Measurements from ENCODE around the gene BLOC1S2. TPM values are rescaled to one million over a fixed set of nuclear protein-coding genes. Genes with fewer than 3 reads are reported as not detected.

The BLOC1S2 gene
- total and polyA plus RNA-seq, 2 experiments from 2014 or later: 69.0 to 72.8 TPM

DNA sequence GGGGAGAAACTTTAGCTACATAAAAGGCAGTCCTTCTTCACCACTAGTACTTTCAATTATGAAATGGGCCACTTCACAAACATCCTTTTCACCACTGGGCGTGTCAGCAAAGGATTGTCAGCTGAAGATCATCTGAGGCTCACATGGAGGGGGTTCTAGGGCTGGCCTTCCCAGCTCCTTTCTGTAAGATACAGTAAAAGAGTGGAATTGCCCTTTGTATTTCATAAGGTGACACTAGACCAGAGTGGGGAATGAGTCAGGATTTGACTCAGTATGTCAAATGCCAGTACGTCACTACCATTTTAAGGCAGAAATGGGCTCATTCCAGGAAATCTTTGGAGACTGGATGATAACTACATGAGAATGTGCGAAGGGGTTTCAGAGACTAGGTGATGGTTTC, 21.2 kb upstream of the BLOC1S2 start (continued):
- no peak for TF ChIP-seq ZNF114 (CRISPR knock-in tag; IDR thresholded peaks at IDR 0.05)
- no peak for TF ChIP-seq NANOG (IDR thresholded peaks at IDR 0.05; ENCODE audit: borderline replicate concordance)
- TF ChIP-seq, protein P1, sequence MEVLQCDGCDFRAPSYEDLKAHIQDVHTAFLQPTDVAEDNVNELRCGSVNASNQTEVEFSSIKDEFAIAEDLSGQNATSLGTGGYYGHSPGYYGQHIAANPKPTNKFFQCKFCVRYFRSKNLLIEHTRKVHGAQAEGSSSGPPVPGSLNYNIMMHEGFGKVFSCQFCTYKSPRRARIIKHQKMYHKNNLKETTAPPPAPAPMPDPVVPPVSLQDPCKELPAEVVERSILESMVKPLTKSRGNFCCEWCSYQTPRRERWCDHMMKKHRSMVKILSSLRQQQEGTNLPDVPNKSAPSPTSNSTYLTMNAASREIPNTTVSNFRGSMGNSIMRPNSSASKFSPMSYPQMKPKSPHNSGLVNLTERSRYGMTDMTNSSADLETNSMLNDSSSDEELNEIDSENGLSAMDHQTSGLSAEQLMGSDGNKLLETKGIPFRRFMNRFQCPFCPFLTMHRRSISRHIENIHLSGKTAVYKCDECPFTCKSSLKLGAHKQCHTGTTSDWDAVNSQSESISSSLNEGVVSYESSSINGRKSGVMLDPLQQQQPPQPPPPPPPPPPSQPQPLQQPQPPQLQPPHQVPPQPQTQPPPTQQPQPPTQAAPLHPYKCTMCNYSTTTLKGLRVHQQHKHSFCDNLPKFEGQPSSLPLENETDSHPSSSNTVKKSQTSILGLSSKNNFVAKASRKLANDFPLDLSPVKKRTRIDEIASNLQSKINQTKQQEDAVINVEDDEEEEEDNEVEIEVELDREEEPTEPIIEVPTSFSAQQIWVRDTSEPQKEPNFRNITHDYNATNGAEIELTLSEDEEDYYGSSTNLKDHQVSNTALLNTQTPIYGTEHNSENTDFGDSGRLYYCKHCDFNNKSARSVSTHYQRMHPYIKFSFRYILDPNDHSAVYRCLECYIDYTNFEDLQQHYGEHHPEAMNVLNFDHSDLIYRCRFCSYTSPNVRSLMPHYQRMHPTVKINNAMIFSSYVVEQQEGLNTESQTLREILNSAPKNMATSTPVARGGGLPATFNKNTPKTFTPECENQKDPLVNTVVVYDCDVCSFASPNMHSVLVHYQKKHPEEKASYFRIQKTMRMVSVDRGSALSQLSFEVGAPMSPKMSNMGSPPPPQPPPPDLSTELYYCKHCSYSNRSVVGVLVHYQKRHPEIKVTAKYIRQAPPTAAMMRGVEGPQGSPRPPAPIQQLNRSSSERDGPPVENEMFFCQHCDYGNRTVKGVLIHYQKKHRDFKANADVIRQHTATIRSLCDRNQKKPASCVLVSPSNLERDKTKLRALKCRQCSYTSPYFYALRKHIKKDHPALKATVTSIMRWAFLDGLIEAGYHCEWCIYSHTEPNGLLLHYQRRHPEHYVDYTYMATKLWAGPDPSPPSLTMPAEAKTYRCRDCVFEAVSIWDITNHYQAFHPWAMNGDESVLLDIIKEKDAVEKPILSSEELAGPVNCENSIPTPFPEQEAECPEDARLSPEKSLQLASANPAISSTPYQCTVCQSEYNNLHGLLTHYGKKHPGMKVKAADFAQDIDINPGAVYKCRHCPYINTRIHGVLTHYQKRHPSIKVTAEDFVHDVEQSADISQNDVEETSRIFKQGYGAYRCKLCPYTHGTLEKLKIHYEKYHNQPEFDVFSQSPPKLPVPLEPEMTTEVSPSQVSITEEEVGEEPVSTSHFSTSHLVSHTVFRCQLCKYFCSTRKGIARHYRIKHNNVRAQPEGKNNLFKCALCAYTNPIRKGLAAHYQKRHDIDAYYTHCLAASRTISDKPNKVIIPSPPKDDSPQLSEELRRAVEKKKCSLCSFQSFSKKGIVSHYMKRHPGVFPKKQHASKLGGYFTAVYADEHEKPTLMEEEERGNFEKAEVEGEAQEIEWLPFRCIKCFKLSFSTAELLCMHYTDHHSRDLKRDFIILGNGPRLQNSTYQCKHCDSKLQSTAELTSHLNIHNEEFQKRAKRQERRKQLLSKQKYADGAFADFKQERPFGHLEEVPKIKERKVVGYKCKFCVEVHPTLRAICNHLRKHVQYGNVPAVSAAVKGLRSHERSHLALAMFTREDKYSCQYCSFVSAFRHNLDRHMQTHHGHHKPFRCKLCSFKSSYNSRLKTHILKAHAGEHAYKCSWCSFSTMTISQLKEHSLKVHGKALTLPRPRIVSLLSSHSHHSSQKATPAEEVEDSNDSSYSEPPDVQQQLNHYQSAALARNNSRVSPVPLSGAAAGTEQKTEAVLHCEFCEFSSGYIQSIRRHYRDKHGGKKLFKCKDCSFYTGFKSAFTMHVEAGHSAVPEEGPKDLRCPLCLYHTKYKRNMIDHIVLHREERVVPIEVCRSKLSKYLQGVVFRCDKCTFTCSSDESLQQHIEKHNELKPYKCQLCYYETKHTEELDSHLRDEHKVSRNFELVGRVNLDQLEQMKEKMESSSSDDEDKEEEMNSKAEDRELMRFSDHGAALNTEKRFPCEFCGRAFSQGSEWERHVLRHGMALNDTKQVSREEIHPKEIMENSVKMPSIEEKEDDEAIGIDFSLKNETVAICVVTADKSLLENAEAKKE (CRISPR knock-in tag; IDR thresholded peaks at IDR 0.05): no peak

DNA sequence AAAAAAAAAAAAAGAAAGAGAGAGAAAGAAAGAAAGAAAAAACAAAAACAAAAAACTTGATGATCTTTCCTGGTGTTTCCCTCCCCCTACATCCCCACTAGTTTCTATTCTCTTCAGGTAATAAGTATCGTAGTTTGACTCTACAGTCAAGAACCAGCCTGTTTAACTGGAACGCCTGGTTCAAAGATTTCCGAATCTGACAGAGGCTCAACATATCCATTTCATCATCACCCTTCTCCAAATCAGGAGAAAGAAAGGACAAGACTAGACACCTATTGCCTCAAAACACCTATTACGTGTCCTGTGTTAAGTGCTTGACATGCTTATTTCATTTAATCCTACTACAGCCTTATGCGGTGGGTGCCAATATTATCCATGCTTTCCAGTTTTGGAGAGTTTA, 20.4 kb upstream of the BLOC1S2 start:
- Mint-ChIP-seq H3K27me3 (ENCODE audit: insufficient read depth, low read depth, poor library complexity) (peaks cover 17% of the 10 kb centered on the region), H3K4me1 (peaks cover 11% of the 10 kb centered on the region), H3K9me3 (peaks cover 3% of the 10 kb centered on the region), H3K27ac (no peak overlapping the region), H3K4me3 (no peak overlapping the region), H3K36me3 (ENCODE audit: low read depth) (no peaks in the 10 kb centered on the region)
- H3K4me1 ChIP-seq (ENCODE audit: insufficient read depth): peaks cover 7% of the 10 kb centered on the region
- ATAC-seq: no peak
- H3K36me3 ChIP-seq (ENCODE audit: insufficient read depth): no peaks in the 10 kb centered on the region
- H3K4me3 ChIP-seq: no peak overlapping the region
- no peaks in the 10 kb centered on the region for H3K27me3 ChIP-seq (ENCODE audit: insufficient read depth)
- H3F3A ChIP-seq (replicated peaks; ENCODE audit: low read depth): no peaks in the 10 kb centered on the region
- H3K4me2 ChIP-seq: no peak overlapping the region
- H2AFZ ChIP-seq: no peak overlapping the region
- H3K79me2 ChIP-seq (replicated peaks; ENCODE audit: insufficient read depth): no peaks in the 10 kb centered on the region
- no peaks in the 10 kb centered on the region for H4K20me1 ChIP-seq (replicated peaks; ENCODE audit: insufficient read depth)
- DNase-seq (ENCODE audit: low spot score): no peak
- H3K9me2 ChIP-seq (ENCODE audit: insufficient read depth): no peaks in the 10 kb centered on the region
- H3K27ac ChIP-seq (ENCODE audit: low read depth): no peak overlapping the region
- TF ChIP-seq CREB1 (CRISPR knock-in tag; IDR thresholded peaks at IDR 0.05; ENCODE audit: low read depth) (no peak), POLR2AphosphoS5 (IDR thresholded peaks at IDR 0.05; ENCODE audit: low read depth) (no peak), STAT1 (IDR thresholded peaks at IDR 0.05; ENCODE audit: unreplicated experiment) (no peak), EZH2 (IDR thresholded peaks at IDR 0.05; ENCODE audit: low read depth, unreplicated experiment) (no peak), NANOG (IDR thresholded peaks at IDR 0.05; ENCODE audit: borderline replicate concordance) (no peak), JUNB (IDR thresholded peaks at IDR 0.05; ENCODE audit: unreplicated experiment) (no peak)
- TF ChIP-seq, protein P2, sequence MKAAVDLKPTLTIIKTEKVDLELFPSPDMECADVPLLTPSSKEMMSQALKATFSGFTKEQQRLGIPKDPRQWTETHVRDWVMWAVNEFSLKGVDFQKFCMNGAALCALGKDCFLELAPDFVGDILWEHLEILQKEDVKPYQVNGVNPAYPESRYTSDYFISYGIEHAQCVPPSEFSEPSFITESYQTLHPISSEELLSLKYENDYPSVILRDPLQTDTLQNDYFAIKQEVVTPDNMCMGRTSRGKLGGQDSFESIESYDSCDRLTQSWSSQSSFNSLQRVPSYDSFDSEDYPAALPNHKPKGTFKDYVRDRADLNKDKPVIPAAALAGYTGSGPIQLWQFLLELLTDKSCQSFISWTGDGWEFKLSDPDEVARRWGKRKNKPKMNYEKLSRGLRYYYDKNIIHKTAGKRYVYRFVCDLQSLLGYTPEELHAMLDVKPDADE (IDR thresholded peaks at IDR 0.05): no peak
- TF ChIP-seq, protein P3, sequence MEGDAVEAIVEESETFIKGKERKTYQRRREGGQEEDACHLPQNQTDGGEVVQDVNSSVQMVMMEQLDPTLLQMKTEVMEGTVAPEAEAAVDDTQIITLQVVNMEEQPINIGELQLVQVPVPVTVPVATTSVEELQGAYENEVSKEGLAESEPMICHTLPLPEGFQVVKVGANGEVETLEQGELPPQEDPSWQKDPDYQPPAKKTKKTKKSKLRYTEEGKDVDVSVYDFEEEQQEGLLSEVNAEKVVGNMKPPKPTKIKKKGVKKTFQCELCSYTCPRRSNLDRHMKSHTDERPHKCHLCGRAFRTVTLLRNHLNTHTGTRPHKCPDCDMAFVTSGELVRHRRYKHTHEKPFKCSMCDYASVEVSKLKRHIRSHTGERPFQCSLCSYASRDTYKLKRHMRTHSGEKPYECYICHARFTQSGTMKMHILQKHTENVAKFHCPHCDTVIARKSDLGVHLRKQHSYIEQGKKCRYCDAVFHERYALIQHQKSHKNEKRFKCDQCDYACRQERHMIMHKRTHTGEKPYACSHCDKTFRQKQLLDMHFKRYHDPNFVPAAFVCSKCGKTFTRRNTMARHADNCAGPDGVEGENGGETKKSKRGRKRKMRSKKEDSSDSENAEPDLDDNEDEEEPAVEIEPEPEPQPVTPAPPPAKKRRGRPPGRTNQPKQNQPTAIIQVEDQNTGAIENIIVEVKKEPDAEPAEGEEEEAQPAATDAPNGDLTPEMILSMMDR (conservative IDR thresholded peaks at IDR 0.05; ENCODE audit: low read depth in 2 of 2): no peak

Measured in GM23338 (cell line).